ENCODE measurements around the gene RHOA. TPM values are rescaled to one million over a fixed set of nuclear protein-coding genes. Genes with fewer than 3 reads are reported as not detected.
"Not testable (repeated sequence)": the region's sequence is repeated elsewhere in the genome, so short reads cannot be mapped to it uniquely, and the experiment has no call there.

The RHOA gene
- total RNA-seq, 1 donor from 2014 or later = 420 TPM

- intact Hi-C loops (cut with micrococcal nuclease) = no loop called here
Measured at GRCh38 chr3:49371946-49372345, 39.8 kb downstream of the RHOA start.

DNA sequence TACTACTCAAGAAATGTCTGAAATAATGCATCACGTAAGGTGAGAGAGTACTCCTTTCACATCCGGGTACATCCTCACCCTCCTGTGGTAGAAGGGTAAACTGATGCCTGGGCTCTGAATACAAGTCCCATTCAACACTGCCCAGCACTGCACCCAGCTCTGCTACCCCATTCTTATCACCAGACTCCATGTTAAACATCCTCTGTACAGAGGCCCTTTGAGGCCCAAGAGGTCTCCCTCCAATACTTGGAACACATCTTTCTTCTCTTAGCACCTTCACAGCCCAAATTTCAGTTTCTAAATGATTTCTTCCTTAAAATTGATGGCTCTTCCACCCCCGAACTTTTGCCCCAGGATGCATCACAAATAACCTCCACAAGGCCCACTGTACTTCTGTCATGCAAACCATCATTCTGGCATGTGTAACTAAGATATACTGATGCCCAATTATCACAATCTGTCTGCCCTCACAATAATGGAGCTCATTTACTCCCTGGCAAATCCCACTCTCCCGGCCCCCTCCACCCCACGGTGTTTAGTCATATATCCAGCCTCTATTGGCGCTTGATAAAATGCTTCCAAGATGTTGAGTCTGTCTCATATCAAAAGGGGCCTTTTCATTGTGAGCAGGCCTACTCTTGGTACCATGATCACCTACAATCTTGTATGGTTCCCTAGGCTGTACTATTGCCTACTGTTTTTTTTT lies 41.0 kb downstream of the RHOA start:
- intact Hi-C loops (cut with micrococcal nuclease) = no loop called here

DNA sequence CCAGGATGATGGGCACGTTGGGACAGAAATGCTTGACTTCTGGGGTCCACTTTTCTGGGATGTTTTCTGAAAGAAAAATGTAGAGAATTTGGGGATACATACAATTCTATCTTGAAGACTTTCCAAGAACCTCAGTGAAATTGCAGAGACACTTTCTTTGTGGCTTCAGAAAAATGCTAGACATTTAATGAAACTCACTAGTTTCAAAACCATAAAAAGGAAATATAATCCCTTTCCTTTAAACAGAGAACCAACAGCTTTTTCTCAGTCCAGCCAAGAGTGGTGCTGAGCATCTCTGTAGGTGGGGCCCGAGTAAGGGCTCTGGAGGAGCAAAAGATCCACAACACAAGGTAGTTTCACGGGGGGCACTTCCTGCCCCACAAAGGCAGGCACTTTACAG lies 49.2 kb downstream of the RHOA start:
- intact Hi-C loops (cut with micrococcal nuclease) = no loop called here

DNA sequence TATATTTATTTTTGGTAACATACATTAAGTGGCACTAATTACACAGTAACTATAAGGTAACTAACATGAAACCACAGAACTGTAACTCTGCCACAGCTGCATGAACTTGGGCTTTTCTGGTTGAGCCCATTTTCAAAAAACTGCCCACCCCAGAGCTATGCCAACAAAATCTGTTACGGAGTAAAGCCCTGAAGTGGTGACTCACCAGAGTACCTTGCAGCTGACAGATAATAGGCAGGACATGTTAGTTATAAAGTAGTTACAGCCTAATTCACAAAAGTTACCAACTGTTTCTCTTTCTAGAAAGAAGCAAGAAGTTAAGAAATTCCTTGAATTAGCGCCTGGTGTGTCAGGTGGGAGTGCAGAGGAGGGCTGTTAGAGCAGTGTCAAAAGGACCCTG lies 52.2 kb downstream of the RHOA start:
- intact Hi-C loops (cut with micrococcal nuclease) = loop anchor here (5.0 kb wide), 2 partner anchors 313 to 332 kb away; partner anchors contain the start of genes APEH and IMPDH2

DNA sequence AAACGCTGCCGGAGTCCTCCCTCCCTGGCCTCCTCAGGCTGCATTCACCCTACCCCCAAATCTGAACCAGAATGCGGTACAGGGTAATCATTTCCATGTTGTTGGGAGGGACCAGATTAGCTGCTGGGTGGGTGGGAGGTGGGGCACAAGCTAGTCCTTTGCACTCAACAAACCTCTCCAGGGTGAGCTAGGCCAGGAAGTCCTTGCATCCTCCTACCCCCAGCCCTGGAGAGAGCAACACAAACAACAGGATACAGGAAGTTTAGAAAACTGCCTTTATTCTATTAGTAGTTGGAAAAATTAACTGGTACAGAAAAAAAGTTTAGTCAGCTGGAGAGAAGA lies 52.9 kb downstream of the RHOA start:
- intact Hi-C loops (cut with micrococcal nuclease) = loop anchor here (1.0 to 5.0 kb wide), 8 partner anchors 19 to 441 kb away; partner anchors contain the start of genes APEH, ARIH2, DAG1 and IMPDH2

- intact Hi-C loops (cut with micrococcal nuclease) = loop anchor here (1.0 to 5.0 kb wide), 8 partner anchors 18 to 440 kb away; partner anchors contain the start of genes APEH, ARIH2, DAG1 and IMPDH2
Measured at GRCh38 chr3:49358217-49358883, 53.4 kb downstream of the RHOA start, which contains the start of gene GPX1. Gene GPX1 (minus strand): TSS chr3:49358353. CDS start chr3:49358278, 75 bp downstream.

- intact Hi-C loops (cut with micrococcal nuclease) = loop anchor here (1.0 to 5.0 kb wide), 8 partner anchors 17 to 439 kb away; partner anchors contain the start of genes APEH, ARIH2, DAG1 and IMPDH2
Measured at GRCh38 chr3:49357443-49358216, 54.1 kb downstream of the RHOA start.

GRCh38 chr3:49357095-49357442 lies 54.7 kb downstream of the RHOA start:
- intact Hi-C loops (cut with micrococcal nuclease) = loop anchor here (5.0 kb wide), 2 partner anchors 315 to 330 kb away; partner anchors contain the start of genes APEH and IMPDH2

GRCh38 chr3:49352890-49353421 lies 58.8 kb downstream of the RHOA start:
- intact Hi-C loops (cut with micrococcal nuclease) = no loop called here

DNA sequence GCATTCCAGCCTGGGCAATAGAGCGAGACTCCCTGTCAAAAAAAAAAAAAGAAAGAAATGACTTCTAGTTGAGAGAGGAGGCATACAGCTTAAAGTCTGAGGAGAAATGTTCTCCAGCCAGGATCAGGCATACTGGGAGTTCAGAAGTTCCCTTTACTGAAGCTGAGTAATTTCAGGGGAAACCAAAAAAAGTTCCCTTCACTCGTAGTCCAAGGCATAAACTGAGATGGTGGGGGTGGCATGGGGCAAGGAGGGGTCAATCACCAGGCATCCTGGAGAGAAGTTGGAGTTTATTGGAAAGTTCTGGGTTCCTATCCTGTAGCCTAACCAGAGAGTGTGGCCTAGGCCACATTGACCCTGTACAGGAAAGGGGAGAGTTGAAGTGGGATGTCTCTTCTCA lies 59.5 kb downstream of the RHOA start:
- intact Hi-C loops (cut with micrococcal nuclease) = no loop called here

DNA sequence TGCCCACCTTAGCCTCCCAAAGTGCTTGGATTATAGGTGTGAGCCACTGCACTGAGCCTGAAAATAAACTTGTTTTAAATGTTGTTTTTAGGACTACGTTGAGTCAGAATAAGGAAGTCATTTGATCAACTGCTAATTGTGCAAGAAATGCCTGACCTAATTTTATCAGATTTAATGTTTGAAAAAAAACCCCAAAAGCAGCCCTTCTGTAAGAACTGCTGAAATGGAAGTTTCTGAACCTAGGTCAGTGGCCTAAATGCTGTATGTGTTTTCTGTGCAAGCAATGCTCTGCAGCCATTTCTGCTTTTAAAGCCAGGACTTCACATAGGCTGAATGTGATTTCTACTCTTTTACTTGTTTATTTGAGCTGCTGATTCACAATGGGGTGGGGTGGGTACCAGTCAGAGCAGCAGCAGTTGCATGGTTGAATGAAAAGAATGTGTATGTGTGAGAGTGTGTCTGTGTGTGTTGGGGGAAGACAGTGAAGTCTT lies 60.2 kb downstream of the RHOA start:
- intact Hi-C loops (cut with micrococcal nuclease) = no loop called here

DNA sequence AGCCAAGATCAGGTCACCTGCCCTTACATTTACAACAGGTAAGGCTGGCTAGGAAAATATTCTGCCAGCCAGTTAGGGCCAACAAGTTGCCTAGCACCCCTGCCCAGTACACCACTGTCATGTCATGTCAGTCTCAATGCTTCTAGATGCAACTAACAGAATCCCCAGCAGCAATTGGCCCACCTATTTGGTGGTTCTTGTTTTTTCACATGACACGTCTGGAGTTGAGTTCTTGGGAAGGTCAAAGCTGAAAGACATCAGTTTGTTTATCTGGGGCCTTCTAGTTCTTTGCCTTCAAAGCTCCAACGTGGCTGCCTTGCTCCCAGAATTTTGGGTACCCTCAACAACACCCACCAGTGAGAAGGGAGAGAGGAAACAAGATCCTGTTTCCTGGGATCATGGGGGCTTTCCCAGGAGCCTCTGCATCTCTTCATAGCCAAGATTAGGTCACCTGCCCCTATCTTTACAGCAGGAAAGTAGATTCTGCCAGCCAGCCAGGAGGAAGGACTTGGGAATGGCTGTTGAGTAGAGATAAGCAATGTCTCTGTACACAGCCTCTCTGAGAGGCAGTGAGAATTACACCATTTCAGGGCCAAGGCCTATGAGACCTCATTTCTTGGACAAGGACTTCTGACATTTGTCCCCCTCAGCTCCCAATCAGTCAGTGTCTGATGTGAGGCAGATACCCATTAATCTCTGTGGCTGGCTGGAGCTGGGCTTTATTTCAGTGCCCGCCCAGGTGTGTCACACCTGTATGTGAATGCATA lies 62.2 kb downstream of the RHOA start:
- intact Hi-C loops (cut with micrococcal nuclease) = no loop called here

DNA sequence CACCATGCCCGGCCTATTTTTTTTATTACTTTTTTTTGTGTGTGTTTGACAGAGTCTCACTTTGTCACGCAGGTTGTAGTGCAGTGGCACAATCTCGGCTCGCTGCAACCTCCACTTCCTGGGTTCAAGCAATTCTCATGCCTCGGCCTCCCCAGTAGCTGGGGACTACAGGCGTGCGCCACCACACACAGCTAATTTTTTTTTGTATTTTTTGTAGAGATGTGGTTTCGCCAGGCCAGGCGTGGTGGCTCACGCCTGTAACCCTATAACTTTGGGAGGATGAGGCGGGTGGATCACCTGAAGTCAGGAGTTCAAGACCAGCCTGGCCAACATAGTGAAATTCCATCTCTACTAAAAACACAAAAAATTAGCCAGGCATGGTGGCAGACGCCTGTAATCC lies 63.4 kb downstream of the RHOA start:
- intact Hi-C loops (cut with micrococcal nuclease) = not testable (repeated sequence)

DNA sequence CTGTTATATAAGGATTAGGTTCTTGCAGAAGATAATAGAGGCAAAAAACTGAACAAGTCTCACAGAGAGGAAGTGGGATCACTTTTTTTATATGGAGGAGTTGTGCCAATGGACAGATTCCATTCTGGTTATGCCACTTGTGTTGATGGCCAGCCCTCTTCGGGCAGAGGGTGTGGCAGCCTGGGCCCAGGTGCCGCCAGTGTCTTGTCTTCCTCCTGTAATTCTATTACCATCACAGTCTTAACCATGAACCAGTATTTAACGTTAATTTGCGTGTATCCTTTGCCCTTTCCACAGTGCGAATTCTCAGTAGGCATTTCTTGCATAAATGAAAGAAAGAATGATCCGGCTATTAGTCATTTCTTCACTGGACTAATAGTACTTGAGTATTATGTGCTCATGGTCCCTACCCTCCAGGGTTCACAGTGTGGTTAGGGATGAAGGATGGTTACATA lies 65.0 kb downstream of the RHOA start:
- intact Hi-C loops (cut with micrococcal nuclease) = no loop called here

DNA sequence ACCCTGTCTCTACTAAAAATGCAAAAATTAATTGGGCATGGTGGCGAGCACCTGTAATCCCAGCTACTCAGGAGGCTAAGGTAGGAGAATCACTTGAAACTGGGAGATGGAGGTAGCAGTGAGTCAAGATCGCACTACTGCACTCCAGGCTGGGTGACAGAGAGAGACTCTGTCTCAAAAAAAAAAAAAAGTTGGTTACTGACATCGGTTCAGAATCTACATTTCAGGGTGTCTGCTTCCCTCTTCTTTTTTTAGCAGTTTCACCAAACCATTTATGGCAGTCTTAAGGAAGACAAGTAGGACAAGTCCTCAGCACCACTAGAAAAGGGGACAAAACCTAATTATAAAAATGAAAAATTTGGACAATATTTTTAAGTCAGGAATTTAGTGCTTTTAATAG lies 68.6 kb downstream of the RHOA start:
- intact Hi-C loops (cut with micrococcal nuclease) = loop anchor here (5.0 kb wide), 1 partner anchor 446 kb away; the partner anchor contains the start of gene SLC25A20

GRCh38 chr3:49341996-49342395 lies 69.8 kb downstream of the RHOA start:
- intact Hi-C loops (cut with micrococcal nuclease) = loop anchor here (2.0 to 5.0 kb wide), 4 partner anchors 47 to 445 kb away; partner anchors contain the start of genes IMPDH2, IP6K1 and SLC25A20

GRCh38 chr3:49339941-49340800 lies 71.6 kb downstream of the RHOA start, which contains the start of gene USP4:
Gene USP4 (minus strand): TSS chr3:49340053. CDS start chr3:49340024, 29 bp downstream.
- intact Hi-C loops (cut with micrococcal nuclease) = loop anchor here (1.0 to 5.0 kb wide), 18 partner anchors 18 to 600 kb away; partner anchors contain the start of genes DAG1, GPX1, IMPDH2 and IP6K1

- intact Hi-C loops (cut with micrococcal nuclease) = no loop called here
Measured at GRCh38 chr3:49339581-49339940, 72.2 kb downstream of the RHOA start.

All from T-helper 1 cell treated with Interleukin-12 subunit alpha and Interleukin-12 subunit beta and Interleukin-4 antibody, amounts not matched to agents 30 ng/mL and 1 ng/mL, for 36 hours (primary cell).